Astrocyte (in vitro differentiated cells and primary cell): ENCODE measurements around the gene SLC8B1.

Experiments
- EZH2 ChIP-seq: IDR thresholded peaks from 2 replicates; pipeline ENCODE4 v1.6.1; 2012; ENCODE audit warnings: mild to moderate bottlenecking, low read length, inconsistent platforms; ENCODE audit not compliant: insufficient read depth
- TF ChIP-seq, protein P1 (sequence below): IDR thresholded peaks from 2 replicates; pipeline ENCODE4 v1.5.1; 2011; ENCODE audit warnings: low read depth, mild to moderate bottlenecking, inconsistent platforms, low read length, moderate library complexity; ENCODE audit not compliant: insufficient read depth

DNA sequence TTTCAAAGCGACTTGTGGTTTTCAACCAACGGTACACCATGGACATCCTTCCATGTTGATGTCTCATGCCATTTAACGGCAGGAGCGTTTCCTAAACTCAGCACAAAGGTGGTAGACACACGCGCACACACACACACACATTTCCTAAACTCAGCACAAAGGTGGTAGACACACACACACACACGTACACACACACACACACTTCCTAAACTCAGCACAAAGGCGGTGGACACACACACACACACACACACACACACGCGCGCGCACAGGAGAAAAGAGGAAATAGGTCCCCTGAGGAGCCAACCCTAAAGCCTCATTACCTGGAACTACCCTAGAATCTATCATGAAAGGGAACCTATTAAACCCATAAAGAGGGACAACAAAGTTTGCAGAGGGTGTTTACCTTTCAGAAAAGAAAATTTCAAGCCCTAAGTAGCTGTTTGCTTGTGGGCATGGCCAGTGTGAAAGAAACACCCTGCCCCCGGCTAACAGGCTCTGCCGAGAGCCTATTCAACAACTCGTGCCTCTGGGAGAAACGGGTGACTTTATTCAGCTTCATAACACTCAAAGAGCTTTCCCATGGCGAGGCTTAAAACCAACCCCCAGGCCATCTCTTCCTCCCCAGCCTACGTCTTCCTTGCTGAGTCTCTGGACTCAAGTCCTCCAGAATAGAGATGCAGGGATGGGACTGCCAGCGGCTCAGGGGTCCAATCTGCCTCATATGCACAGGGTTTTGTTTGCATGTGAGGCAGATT is 31.8 kb downstream of the SLC8B1 start:
- TF ChIP-seq, protein P1, sequence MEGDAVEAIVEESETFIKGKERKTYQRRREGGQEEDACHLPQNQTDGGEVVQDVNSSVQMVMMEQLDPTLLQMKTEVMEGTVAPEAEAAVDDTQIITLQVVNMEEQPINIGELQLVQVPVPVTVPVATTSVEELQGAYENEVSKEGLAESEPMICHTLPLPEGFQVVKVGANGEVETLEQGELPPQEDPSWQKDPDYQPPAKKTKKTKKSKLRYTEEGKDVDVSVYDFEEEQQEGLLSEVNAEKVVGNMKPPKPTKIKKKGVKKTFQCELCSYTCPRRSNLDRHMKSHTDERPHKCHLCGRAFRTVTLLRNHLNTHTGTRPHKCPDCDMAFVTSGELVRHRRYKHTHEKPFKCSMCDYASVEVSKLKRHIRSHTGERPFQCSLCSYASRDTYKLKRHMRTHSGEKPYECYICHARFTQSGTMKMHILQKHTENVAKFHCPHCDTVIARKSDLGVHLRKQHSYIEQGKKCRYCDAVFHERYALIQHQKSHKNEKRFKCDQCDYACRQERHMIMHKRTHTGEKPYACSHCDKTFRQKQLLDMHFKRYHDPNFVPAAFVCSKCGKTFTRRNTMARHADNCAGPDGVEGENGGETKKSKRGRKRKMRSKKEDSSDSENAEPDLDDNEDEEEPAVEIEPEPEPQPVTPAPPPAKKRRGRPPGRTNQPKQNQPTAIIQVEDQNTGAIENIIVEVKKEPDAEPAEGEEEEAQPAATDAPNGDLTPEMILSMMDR, result no peak
- TF ChIP-seq EZH2, result no peak
